ENCODE measurements around the gene PLIN1. TPM values are rescaled to one million over a fixed set of nuclear protein-coding genes. Genes with fewer than 3 reads are reported as not detected.
A peak's percentile ranks its signal among the peaks of the same experiment; 100 is the strongest.

Gene PLIN1
- total and polyA plus RNA-seq, 2 experiments from 2014 or later, result 6.3 to 6.8 TPM

- WGBS (ENCODE audit: low lambda C conversion rate, missing lambda C conversion rate), result 90% methylated on average over 12 of the region's 13 CpGs
- Histone ChIP-seq H3K4me1 (ENCODE audit: insufficient read depth) (peaks cover 12% of the 10 kb centered on the region), H3K4me2 (no peak overlapping the region), H2AFZ (no peak overlapping the region), H3K9me3 (ENCODE audit: low read depth) (no peaks in the 10 kb centered on the region), H3K4me3 (no peak overlapping the region), H3K36me3 (replicated peaks; ENCODE audit: insufficient read depth, low read depth) (no peaks in the 10 kb centered on the region), H3K79me2 (no peaks in the 10 kb centered on the region), H4K20me1 (ENCODE audit: insufficient read depth, poor library complexity, severe bottlenecking) (no peaks in the 10 kb centered on the region), H3K27me3 (no peaks in the 10 kb centered on the region), H3K27ac (no peak overlapping the region), H3K9me2 (replicated peaks; ENCODE audit: insufficient read depth) (no peaks in the 10 kb centered on the region)
- no peak for DNase-seq (ENCODE audit: low spot score)
- TF ChIP-seq EZH2phosphoT487 (IDR thresholded peaks at IDR 0.05; ENCODE audit: low read depth, severe bottlenecking, unreplicated experiment) (no peak), CTCF (IDR thresholded peaks at IDR 0.05; ENCODE audit: poor library complexity) (no peak), EZH2 (IDR thresholded peaks at IDR 0.05; ENCODE audit: borderline replicate concordance) (no peak)
These were observed 12.1 kb downstream of the PLIN1 start for GRCh38 chr15:89666858-89667705.

GRCh38 chr15:89666184-89666857 lies 12.8 kb downstream of the PLIN1 start:
- Histone ChIP-seq H3K27ac (peak overlapping the region; percentile 79), H3K9me2 (replicated peaks; ENCODE audit: insufficient read depth) (no peaks in the 10 kb centered on the region), H2AFZ (peak overlapping the region; percentile 97), H3K4me2 (peak overlapping the region; percentile 84), H3K79me2 (no peaks in the 10 kb centered on the region), H3K9me3 (ENCODE audit: low read depth) (no peaks in the 10 kb centered on the region), H3K4me3 (no peak overlapping the region), H4K20me1 (ENCODE audit: insufficient read depth, poor library complexity, severe bottlenecking) (no peaks in the 10 kb centered on the region), H3K27me3 (no peaks in the 10 kb centered on the region), H3K36me3 (replicated peaks; ENCODE audit: insufficient read depth, low read depth) (no peaks in the 10 kb centered on the region), H3K4me1 (ENCODE audit: insufficient read depth) (peaks cover 12% of the 10 kb centered on the region)
- no peak for DNase-seq (ENCODE audit: low spot score)
- WGBS (ENCODE audit: low lambda C conversion rate, missing lambda C conversion rate), result 91% methylated on average over 8 of the region's 8 CpGs
- TF ChIP-seq EZH2 (IDR thresholded peaks at IDR 0.05; ENCODE audit: borderline replicate concordance) (no peak), CTCF (IDR thresholded peaks at IDR 0.05; ENCODE audit: poor library complexity) (no peak), EZH2phosphoT487 (IDR thresholded peaks at IDR 0.05; ENCODE audit: low read depth, severe bottlenecking, unreplicated experiment) (no peak)

GRCh38 chr15:89665449-89666181 lies 13.6 kb downstream of the PLIN1 start:
- peak overlapping the region; percentile 79 for H3K27ac ChIP-seq
- H3K79me2 ChIP-seq, result no peaks in the 10 kb centered on the region
- peak overlapping the region; percentile 97 for H2AFZ ChIP-seq
- H3K36me3 ChIP-seq (replicated peaks; ENCODE audit: insufficient read depth, low read depth), result no peaks in the 10 kb centered on the region
- peak overlapping the region; percentile 84 for H3K4me2 ChIP-seq
- H3K27me3 ChIP-seq, result no peaks in the 10 kb centered on the region
- H3K4me3 ChIP-seq, result no peak overlapping the region
- H3K4me1 ChIP-seq (ENCODE audit: insufficient read depth), result peaks cover 12% of the 10 kb centered on the region
- peak; percentile 74 for DNase-seq (ENCODE audit: low spot score)
- H3K9me2 ChIP-seq (replicated peaks; ENCODE audit: insufficient read depth), result no peaks in the 10 kb centered on the region
- TF ChIP-seq EZH2phosphoT487 (IDR thresholded peaks at IDR 0.05; ENCODE audit: low read depth, severe bottlenecking, unreplicated experiment) (no peak), EZH2 (IDR thresholded peaks at IDR 0.05; ENCODE audit: borderline replicate concordance) (no peak)
- WGBS (ENCODE audit: low lambda C conversion rate, missing lambda C conversion rate), result 10% methylated on average over 39 of the region's 72 CpGs
- H3K9me3 ChIP-seq (ENCODE audit: low read depth), result no peaks in the 10 kb centered on the region
- no peaks in the 10 kb centered on the region for H4K20me1 ChIP-seq (ENCODE audit: insufficient read depth, poor library complexity, severe bottlenecking)
